HG03457 (cell line): ENCODE data around the gene MAPRE3.

Experiments used
- ATAC-seq: cut with Tn5 transposase; IDR thresholded peaks from one replicate; pipeline ENCODE4 v1.9.1; 2021; ENCODE audit warnings: moderate number of reproducible peaks; ENCODE audit not compliant: unreplicated experiment

Gene MAPRE3

GRCh38 chr2:26982102-26982742 is 11.8 kb downstream of the MAPRE3 start:
- no peak for ATAC-seq

- ATAC-seq, result no peak
Observed at GRCh38 chr2:26983746-26984145, 13.3 kb downstream of the MAPRE3 start.

GRCh38 chr2:26985807-26986206 is 15.4 kb downstream of the MAPRE3 start:
- ATAC-seq, result no peak

GRCh38 chr2:26986576-26986975 is 16.1 kb downstream of the MAPRE3 start:
- no peak for ATAC-seq

- no peak for ATAC-seq
Observed at GRCh38 chr2:26988058-26988860, 17.8 kb downstream of the MAPRE3 start.

GRCh38 chr2:26989156-26989555 is 18.7 kb downstream of the MAPRE3 start:
- ATAC-seq, result no peak

GRCh38 chr2:26991717-26992116 is 21.3 kb downstream of the MAPRE3 start:
- ATAC-seq, result no peak

- no peak for ATAC-seq
Observed at GRCh38 chr2:26993768-26994167, 23.3 kb downstream of the MAPRE3 start.

- no peak for ATAC-seq
Observed at GRCh38 chr2:26994983-26995382, 24.5 kb downstream of the MAPRE3 start.

- no peak for ATAC-seq
Observed at GRCh38 chr2:26997394-26997793, 27.0 kb downstream of the MAPRE3 start.

- no peak for ATAC-seq
Observed at GRCh38 chr2:26998323-26998722, 27.9 kb downstream of the MAPRE3 start.

GRCh38 chr2:27000228-27000627 is 29.8 kb downstream of the MAPRE3 start:
- ATAC-seq, result no peak

GRCh38 chr2:27000995-27001394 is 30.6 kb downstream of the MAPRE3 start:
- no peak for ATAC-seq

- no peak for ATAC-seq
Observed at GRCh38 chr2:27001950-27002349, 31.5 kb downstream of the MAPRE3 start.

GRCh38 chr2:27003007-27003406 is 32.6 kb downstream of the MAPRE3 start:
- ATAC-seq, result no peak

GRCh38 chr2:27003857-27004256 is 33.4 kb downstream of the MAPRE3 start:
- ATAC-seq, result no peak

- no peak for ATAC-seq
Observed at GRCh38 chr2:27006602-27007415, 36.4 kb downstream of the MAPRE3 start.

- no peak for ATAC-seq
Observed at GRCh38 chr2:27007416-27008374, 37.3 kb downstream of the MAPRE3 start.

- ATAC-seq, result no peak
Observed at GRCh38 chr2:27008678-27009077, 38.2 kb downstream of the MAPRE3 start.

- no peak for ATAC-seq
Observed at GRCh38 chr2:27009083-27009482, 38.6 kb downstream of the MAPRE3 start.

- no peak for ATAC-seq
Observed at GRCh38 chr2:27009716-27010115, 39.3 kb downstream of the MAPRE3 start.
